Endodermal cell (in vitro differentiated cells): ENCODE measurements around the gene PRR20G. TPM values are rescaled to one million over a fixed set of nuclear protein-coding genes. Genes with fewer than 3 reads are reported as not detected.

ENCODE experiments used
- DNase-seq: peaks from one replicate; pipeline ENCODE4 v3.0.0-alpha.2; 2017
- H3K27ac ChIP-seq: 2 replicates; pipeline ENCODE4 v1.5.1; 2013; ENCODE audit warnings: mild to moderate bottlenecking, low read depth, low read length, moderate library complexity
- H3K27me3 ChIP-seq: 2 replicates; pipeline ENCODE4 v1.6.1; 2013; ENCODE audit warnings: mild to moderate bottlenecking, low read length, moderate library complexity; ENCODE audit not compliant: insufficient read depth, control insufficient read depth, poor library complexity, severe bottlenecking
- H3K36me3 ChIP-seq: 2 replicates; pipeline ENCODE4 v1.7.0; 2013; ENCODE audit warnings: mild to moderate bottlenecking, low read length, moderate library complexity; ENCODE audit not compliant: control insufficient read depth, insufficient read depth
- H3K4me1 ChIP-seq: one replicate; pipeline ENCODE4 v1.7.0; 2013; ENCODE audit warnings: low read length; ENCODE audit not compliant: control insufficient read depth, insufficient read depth
- H3K4me3 ChIP-seq: 2 replicates; pipeline ENCODE4 v1.5.1; 2013; ENCODE audit warnings: mild to moderate bottlenecking, low read length, moderate library complexity
- H3K9ac ChIP-seq: 2 replicates; pipeline ENCODE4 v1.6.1; 2013; ENCODE audit warnings: mild to moderate bottlenecking, low read length, moderate library complexity; ENCODE audit not compliant: poor library complexity, severe bottlenecking; ENCODE audit errors: extremely low read depth
- H3K9me3 ChIP-seq: 2 replicates; pipeline ENCODE4 v1.6.1; 2013; ENCODE audit warnings: mild to moderate bottlenecking, low read length, moderate library complexity; ENCODE audit not compliant: control insufficient read depth
- H3K27ac Mint-ChIP-seq: 2 replicates; pipeline ENCODE4 v1.8.0; 2020; ENCODE audit warnings: mixed read lengths
- H3K27me3 Mint-ChIP-seq: 2 replicates; pipeline ENCODE4 v1.8.0; 2021; ENCODE audit warnings: mild to moderate bottlenecking, mixed read lengths; ENCODE audit not compliant: insufficient read depth
- H3K36me3 Mint-ChIP-seq: 2 replicates; pipeline ENCODE4 v1.8.0; 2020; ENCODE audit warnings: low read depth, mixed read lengths
- H3K4me1 Mint-ChIP-seq: 2 replicates; pipeline ENCODE4 v1.8.0; 2020; ENCODE audit warnings: mixed read lengths
- H3K4me3 Mint-ChIP-seq: 2 replicates; pipeline ENCODE4 v1.8.0; 2020; ENCODE audit warnings: mild to moderate bottlenecking, moderate library complexity, mixed read lengths
- H3K9me3 Mint-ChIP-seq: 2 replicates; pipeline ENCODE4 v1.8.0; 2020; ENCODE audit warnings: mild to moderate bottlenecking, mixed read lengths
- WGBS, 2 experiments: methylation state at CpG; one replicate each; pipeline versions ENCODE4 v1.1.5 to v1.1.7; 2013; ENCODE audit warnings: missing lambda C conversion rate in 2 of 2, mixed read lengths in 1 of 2; ENCODE audit not compliant: insufficient coverage in 1 of 2, insufficient read length in 1 of 2; 5-methylcytosine and 5-hydroxymethylcytosine counted together
- total RNA-seq, 2 donors: library from RNA; stranded (reverse); fragmentation: NEBNext Ultra II Directional in 1 of 2; extraction: Animal tissue kit (Norgen Biotek cat#: 25700) in 1 of 2; gene quantifications; 2 replicates in 1 of 2; 3 replicates in 1 of 2; pipeline ENCODE4 v1.2.1, GENCODE V29; 2021
- TF ChIP-seq, protein P1 (sequence below): fragments of 200-600 bp; sonication (generic); conservative IDR thresholded peaks from 2 replicates; pipeline ENCODE4 v1.5.0; 2021; ENCODE audit warnings: antibody characterized with exemption, mild to moderate bottlenecking

PRR20G gene
- total RNA-seq, 2 donors from 2014 or later = not detected

DNA sequence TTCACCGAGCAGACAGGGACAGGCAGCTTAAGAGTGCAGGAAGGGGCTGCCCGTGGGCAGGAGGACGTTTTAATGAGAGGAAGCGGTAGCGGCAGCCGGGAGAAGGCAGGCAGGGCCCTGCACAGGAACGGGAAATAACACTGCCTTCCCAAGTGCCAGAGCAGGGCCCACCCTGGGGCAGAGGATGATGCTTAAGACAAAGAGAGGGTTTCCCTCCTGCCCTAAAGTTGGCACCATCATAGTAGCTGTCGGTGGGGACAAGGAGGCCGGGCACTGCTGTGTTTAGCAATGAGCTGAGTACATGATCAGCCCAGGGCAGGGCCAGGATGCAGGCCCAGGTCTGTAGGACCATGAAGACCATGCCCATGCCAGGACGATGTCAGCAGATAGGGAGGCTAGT, 21.7 kb downstream of the PRR20G start:
- WGBS, 2 experiments = 87 to 92% methylated on average over 6 to 10 of the region's 10 CpGs
- TF ChIP-seq, protein P1, sequence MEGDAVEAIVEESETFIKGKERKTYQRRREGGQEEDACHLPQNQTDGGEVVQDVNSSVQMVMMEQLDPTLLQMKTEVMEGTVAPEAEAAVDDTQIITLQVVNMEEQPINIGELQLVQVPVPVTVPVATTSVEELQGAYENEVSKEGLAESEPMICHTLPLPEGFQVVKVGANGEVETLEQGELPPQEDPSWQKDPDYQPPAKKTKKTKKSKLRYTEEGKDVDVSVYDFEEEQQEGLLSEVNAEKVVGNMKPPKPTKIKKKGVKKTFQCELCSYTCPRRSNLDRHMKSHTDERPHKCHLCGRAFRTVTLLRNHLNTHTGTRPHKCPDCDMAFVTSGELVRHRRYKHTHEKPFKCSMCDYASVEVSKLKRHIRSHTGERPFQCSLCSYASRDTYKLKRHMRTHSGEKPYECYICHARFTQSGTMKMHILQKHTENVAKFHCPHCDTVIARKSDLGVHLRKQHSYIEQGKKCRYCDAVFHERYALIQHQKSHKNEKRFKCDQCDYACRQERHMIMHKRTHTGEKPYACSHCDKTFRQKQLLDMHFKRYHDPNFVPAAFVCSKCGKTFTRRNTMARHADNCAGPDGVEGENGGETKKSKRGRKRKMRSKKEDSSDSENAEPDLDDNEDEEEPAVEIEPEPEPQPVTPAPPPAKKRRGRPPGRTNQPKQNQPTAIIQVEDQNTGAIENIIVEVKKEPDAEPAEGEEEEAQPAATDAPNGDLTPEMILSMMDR = no peak
- Histone ChIP-seq H3K9me3 (peaks cover 13% of the 10 kb centered on the region), H3K27ac (no peak overlapping the region), H3K4me1 (no peaks in the 10 kb centered on the region), H3K4me3 (no peak overlapping the region), H3K27me3 (no peaks in the 10 kb centered on the region), H3K9ac (no peak overlapping the region), H3K36me3 (no peaks in the 10 kb centered on the region)
- no peak for DNase-seq
- peaks cover 28% of the 10 kb centered on the region for H3K9me3 Mint-ChIP-seq
- peaks cover 10% of the 10 kb centered on the region for H3K27me3 Mint-ChIP-seq
- no peak overlapping the region for H3K4me3 Mint-ChIP-seq
- H3K36me3 Mint-ChIP-seq = no peaks in the 10 kb centered on the region
- no peak overlapping the region for H3K27ac Mint-ChIP-seq
- H3K4me1 Mint-ChIP-seq = no peaks in the 10 kb centered on the region

DNA sequence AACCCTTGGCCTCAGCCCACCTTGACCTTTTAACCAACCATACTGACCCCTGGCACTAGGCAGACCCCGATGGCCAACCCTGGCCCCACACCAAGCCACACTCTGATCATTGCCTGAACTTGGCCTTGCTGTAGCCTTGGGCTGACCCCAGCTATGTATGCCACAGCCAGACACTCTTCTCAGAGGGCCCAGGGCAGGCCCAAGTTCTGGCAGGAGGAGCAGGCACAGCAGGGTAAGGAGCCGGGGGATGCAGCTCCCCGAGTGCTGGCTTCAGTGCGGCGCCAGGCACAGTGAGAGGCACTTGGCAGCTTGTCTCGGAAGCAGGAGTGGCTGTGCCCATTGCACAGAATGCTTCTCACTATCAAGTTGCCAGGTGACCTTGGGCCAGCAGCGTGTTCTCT, 22.3 kb downstream of the PRR20G start:
- no peaks in the 10 kb centered on the region for H3K4me1 ChIP-seq
- no peaks in the 10 kb centered on the region for H3K4me1 Mint-ChIP-seq
- H3K27ac Mint-ChIP-seq = no peak overlapping the region
- TF ChIP-seq, protein P1 = no peak
- no peaks in the 10 kb centered on the region for H3K27me3 ChIP-seq
- 93 to 100% methylated on average over 5 to 7 of the region's 7 CpGs for WGBS, 2 experiments
- no peak overlapping the region for H3K4me3 Mint-ChIP-seq
- H3K27me3 Mint-ChIP-seq = peaks cover 10% of the 10 kb centered on the region
- H3K9ac ChIP-seq = no peak overlapping the region
- no peaks in the 10 kb centered on the region for H3K36me3 ChIP-seq
- peaks cover 13% of the 10 kb centered on the region for H3K9me3 ChIP-seq
- no peak overlapping the region for H3K4me3 ChIP-seq
- H3K36me3 Mint-ChIP-seq = no peaks in the 10 kb centered on the region
- no peak for DNase-seq
- no peak overlapping the region for H3K27ac ChIP-seq
- peaks cover 24% of the 10 kb centered on the region for H3K9me3 Mint-ChIP-seq

DNA sequence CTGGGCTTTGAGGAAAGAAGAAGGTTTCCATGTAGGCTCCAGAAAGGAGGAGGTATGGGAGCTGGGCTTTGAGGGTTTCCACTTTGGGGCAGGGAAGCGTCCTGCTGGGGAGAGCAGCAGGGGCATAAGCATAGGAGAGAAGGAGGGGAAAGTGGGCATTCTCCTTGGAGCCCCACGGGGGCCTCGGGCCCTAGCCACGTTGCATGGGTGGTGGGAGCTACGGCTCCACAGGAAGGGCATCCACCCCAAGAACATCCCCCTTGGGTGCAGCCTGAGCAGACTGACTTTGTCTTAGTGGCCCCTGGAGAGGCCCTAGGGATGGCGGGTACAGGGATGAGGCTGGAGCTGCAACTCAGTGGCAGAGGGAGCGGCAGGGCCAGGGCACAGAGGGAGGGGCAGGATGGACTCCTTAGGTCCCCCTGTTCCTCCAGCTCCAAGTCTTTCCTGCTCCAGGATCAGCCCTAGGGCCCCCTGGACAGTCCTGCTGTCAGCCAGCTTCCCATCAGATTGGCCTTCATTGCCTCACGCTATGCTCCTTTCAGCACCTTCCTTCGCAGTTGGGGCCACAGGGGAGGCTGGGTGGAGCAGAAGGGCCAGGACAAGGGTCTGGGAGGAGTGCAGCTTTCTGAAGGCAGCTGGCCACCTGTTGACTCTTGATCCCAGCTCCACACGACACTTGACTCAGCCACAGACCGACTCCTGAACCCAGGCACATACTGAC, 22.9 kb downstream of the PRR20G start:
- H3K27ac ChIP-seq = no peak overlapping the region
- H3K36me3 Mint-ChIP-seq = no peaks in the 10 kb centered on the region
- peaks cover 11% of the 10 kb centered on the region for H3K9me3 ChIP-seq
- H3K4me3 Mint-ChIP-seq = no peak overlapping the region
- DNase-seq = no peak
- H3K27me3 ChIP-seq = no peaks in the 10 kb centered on the region
- H3K27ac Mint-ChIP-seq = no peak overlapping the region
- H3K4me1 ChIP-seq = no peaks in the 10 kb centered on the region
- H3K4me1 Mint-ChIP-seq = no peaks in the 10 kb centered on the region
- TF ChIP-seq, protein P1 = no peak
- H3K9me3 Mint-ChIP-seq = peaks cover 19% of the 10 kb centered on the region
- H3K36me3 ChIP-seq = no peaks in the 10 kb centered on the region
- H3K9ac ChIP-seq = no peak overlapping the region
- no peak overlapping the region for H3K4me3 ChIP-seq
- H3K27me3 Mint-ChIP-seq = peaks cover 10% of the 10 kb centered on the region
- 92 to 93% methylated on average over 3 to 11 of the region's 11 CpGs for WGBS, 2 experiments
